CD4-positive, alpha-beta memory T cell (primary cell): ENCODE results near the gene ST8SIA5. TPM values are rescaled to one million over a fixed set of nuclear protein-coding genes. Genes with fewer than 3 reads are reported as not detected.

Experiments
- CTCF ChIA-PET: fragments of 350-600 bp; sonication (Branson Sonifier 250); formaldehyde crosslinking; loops from one replicate; lab custom pipeline; 2021; ENCODE audit warnings: inconsistent platforms; ENCODE audit not compliant: partially characterized antibody; lab: Charles Lee
- POLR2A ChIA-PET: fragments of 350-600 bp; sonication (Branson Sonifier 250); formaldehyde crosslinking; loops from one replicate; lab custom pipeline; 2021; ENCODE audit not compliant: partially characterized antibody; lab: Charles Lee
- DNase-seq, 5 donors: peaks; one replicate each; pipeline versions ENCODE4 v3.0.0 to v3.0.0-alpha.2; 2020 to 2022; ENCODE audit warnings: mixed read lengths in 1 of 5
- H3K27ac ChIP-seq: one replicate; pipeline ENCODE4 v1.7.0; 2013; ENCODE audit warnings: low read depth, low read length
- H3K27me3 ChIP-seq: 2 replicates; pipeline ENCODE4 v1.7.0; 2013; ENCODE audit warnings: mild to moderate bottlenecking, low read length, moderate library complexity; ENCODE audit not compliant: insufficient read depth
- H3K36me3 ChIP-seq: 2 replicates; pipeline ENCODE4 v1.7.0; 2013; ENCODE audit warnings: mild to moderate bottlenecking, low read length, moderate library complexity; ENCODE audit not compliant: insufficient read depth
- H3K4me1 ChIP-seq: 2 replicates; pipeline ENCODE4 v1.7.0; 2013; ENCODE audit warnings: mild to moderate bottlenecking, low read length, moderate library complexity; ENCODE audit not compliant: insufficient read depth
- H3K4me3 ChIP-seq, 2 donors: one replicate each; pipeline ENCODE4 v1.7.0; 2013; ENCODE audit warnings: low read length in 2 of 2, mild to moderate bottlenecking in 1 of 2
- H3K9me3 ChIP-seq, 2 donors: one replicate each; pipeline ENCODE4 v1.7.0; 2013; ENCODE audit warnings: low read length in 2 of 2, control low read depth in 1 of 2; ENCODE audit not compliant: control insufficient read depth in 1 of 2
- H3K27ac Mint-ChIP-seq, 7 donors: one replicate each; pipeline ENCODE4 v1.8.0; 2020 to 2021; ENCODE audit warnings: mixed read lengths in 7 of 7, mild to moderate bottlenecking in 6 of 7, inconsistent platforms in 3 of 7, moderate library complexity in 3 of 7
- H3K27me3 Mint-ChIP-seq, 2 donors: one replicate each; pipeline ENCODE4 v1.8.0; 2020 to 2021; ENCODE audit warnings: mixed read lengths in 2 of 2
- H3K36me3 Mint-ChIP-seq, 2 donors: one replicate each; pipeline ENCODE4 v1.8.0; 2020 to 2021; ENCODE audit warnings: mixed read lengths in 2 of 2, inconsistent platforms in 1 of 2, mild to moderate bottlenecking in 1 of 2
- H3K4me1 Mint-ChIP-seq, 4 donors: one replicate each; pipeline ENCODE4 v1.8.0; 2020 to 2021; ENCODE audit warnings: mixed read lengths in 4 of 4, mild to moderate bottlenecking in 1 of 4
- H3K4me3 Mint-ChIP-seq, 8 donors: one replicate each; pipeline ENCODE4 v1.8.0; 2020 to 2021; ENCODE audit warnings: mixed read lengths in 8 of 8, mild to moderate bottlenecking in 7 of 8, moderate library complexity in 6 of 8, inconsistent platforms in 3 of 8
- H3K9me3 Mint-ChIP-seq, 8 donors: one replicate each; pipeline ENCODE4 v1.8.0; 2020 to 2021; ENCODE audit warnings: mixed read lengths in 8 of 8, mild to moderate bottlenecking in 5 of 8, inconsistent platforms in 3 of 8, moderate library complexity in 1 of 8
- intact Hi-C: fragments of 100-400 bp; cut with micrococcal nuclease; formaldehyde crosslinking; loops from one replicate; pipeline ENCODE4 v1.15.1; 2023
- polyA plus RNA-seq, 2 donors: library from polyadenylated mRNA; unstranded; fragments of 300-500 nt; fragmentation: Illumina TruSeq; gene quantifications; one replicate each; pipeline ENCODE4 v1.2.3, GENCODE V29; 2021
- total RNA-seq, 2 experiments: library from RNA; stranded (reverse); gene quantifications; one replicate each; pipeline ENCODE4 v1.2.3, GENCODE V29; 2021

The ST8SIA5 gene
- total and polyA plus RNA-seq, 4 experiments from 2014 or later: not detected

- Mint-ChIP-seq H3K36me3 (no peaks in the 10 kb centered on the region), H3K27ac (no peak overlapping the region), H3K4me1 (no peaks in the 10 kb centered on the region), H3K4me3 (no peak overlapping the region), H3K27me3 (peaks cover 4 to 12% of the 10 kb centered on the region in 2 donors), H3K9me3 (peaks cover 0 to 25% (median 13%) of the 10 kb centered on the region in 8 donors)
- ChIA-PET POLR2A (no interaction called here), CTCF (no interaction called here)
- intact Hi-C loops: no loop called here
- Histone ChIP-seq H3K36me3 (no peaks in the 10 kb centered on the region), H3K27me3 (no peaks in the 10 kb centered on the region), H3K9me3 (no peaks in the 10 kb centered on the region), H3K4me3 (no peak overlapping the region), H3K27ac (no peak overlapping the region), H3K4me1 (no peaks in the 10 kb centered on the region)
- no peak for DNase-seq
Measured at GRCh38 chr18:46731316-46731715, 25.5 kb downstream of the ST8SIA5 start.

- Histone ChIP-seq H3K9me3 (no peaks in the 10 kb centered on the region), H3K27me3 (no peaks in the 10 kb centered on the region), H3K4me1 (no peaks in the 10 kb centered on the region), H3K4me3 (no peak overlapping the region), H3K27ac (no peak overlapping the region), H3K36me3 (no peaks in the 10 kb centered on the region)
- Mint-ChIP-seq H3K4me1 (no peaks in the 10 kb centered on the region), H3K27ac (no peak overlapping the region), H3K36me3 (no peaks in the 10 kb centered on the region), H3K4me3 (no peak overlapping the region), H3K27me3 (peaks cover 1 to 11% of the 10 kb centered on the region in 2 donors), H3K9me3 (peaks cover 0 to 25% (median 13%) of the 10 kb centered on the region in 8 donors)
- DNase-seq: no peak
- POLR2A ChIA-PET: no interaction called here
- intact Hi-C loops: no loop called here
- CTCF ChIA-PET: no interaction called here
Measured at GRCh38 chr18:46728219-46728930, 28.5 kb downstream of the ST8SIA5 start.

- peaks cover 0 to 11% of the 10 kb centered on the region in 2 donors for H3K27me3 Mint-ChIP-seq
Measured at GRCh38 chr18:46727177-46727576, 29.7 kb downstream of the ST8SIA5 start.

GRCh38 chr18:46725310-46725709, 31.5 kb downstream of the ST8SIA5 start:
- Histone ChIP-seq H3K27ac (no peak overlapping the region), H3K27me3 (no peaks in the 10 kb centered on the region), H3K4me3 (no peak overlapping the region), H3K4me1 (no peaks in the 10 kb centered on the region), H3K36me3 (no peaks in the 10 kb centered on the region), H3K9me3 (no peaks in the 10 kb centered on the region)
- ChIA-PET CTCF (interaction anchor here (0.6 kb wide), 1 partner anchor 35 kb away, joined by 3 read pairs; no protein-coding TSS in a partner anchor), POLR2A (no interaction called here)
- no peak for DNase-seq
- Mint-ChIP-seq H3K27ac (no peak overlapping the region), H3K4me3 (no peak overlapping the region), H3K27me3 (peaks cover 0 to 10% of the 10 kb centered on the region in 2 donors), H3K4me1 (no peaks in the 10 kb centered on the region), H3K36me3 (no peaks in the 10 kb centered on the region), H3K9me3 (peaks cover 0 to 16% (median 9%) of the 10 kb centered on the region in 8 donors)
- intact Hi-C loops: no loop called here

More at GRCh38 chr18:46727177-46727576, 29.7 kb downstream of the ST8SIA5 start:
- intact Hi-C loops: no loop called here
- peaks cover 0 to 25% (median 13%) of the 10 kb centered on the region in 8 donors for H3K9me3 Mint-ChIP-seq
- H3K4me1 Mint-ChIP-seq: no peaks in the 10 kb centered on the region
- ChIA-PET POLR2A (no interaction called here), CTCF (no interaction called here)
- H3K36me3 ChIP-seq: no peaks in the 10 kb centered on the region
- H3K27ac ChIP-seq: no peak overlapping the region
- no peaks in the 10 kb centered on the region for H3K36me3 Mint-ChIP-seq
- DNase-seq: no peak
- no peaks in the 10 kb centered on the region for H3K4me1 ChIP-seq
- H3K4me3 ChIP-seq: no peak overlapping the region
- H3K9me3 ChIP-seq: no peaks in the 10 kb centered on the region
- H3K4me3 Mint-ChIP-seq: no peak overlapping the region
- no peak overlapping the region for H3K27ac Mint-ChIP-seq
- H3K27me3 ChIP-seq: no peaks in the 10 kb centered on the region

- Histone ChIP-seq H3K4me3 (no peak overlapping the region), H3K27me3 (no peaks in the 10 kb centered on the region), H3K4me1 (no peaks in the 10 kb centered on the region), H3K9me3 (no peaks in the 10 kb centered on the region), H3K36me3 (no peaks in the 10 kb centered on the region), H3K27ac (no peak overlapping the region)
- Mint-ChIP-seq H3K4me3 (no peak overlapping the region), H3K4me1 (no peaks in the 10 kb centered on the region), H3K27me3 (peaks cover 0 to 7% of the 10 kb centered on the region in 2 donors), H3K9me3 (peaks cover 0 to 3% (median 0%) of the 10 kb centered on the region in 8 donors), H3K36me3 (no peaks in the 10 kb centered on the region), H3K27ac (no peak overlapping the region)
- POLR2A ChIA-PET: no interaction called here
- CTCF ChIA-PET: no interaction called here
- no peak for DNase-seq
- intact Hi-C loops: no loop called here
Measured at GRCh38 chr18:46723856-46724415, 32.9 kb downstream of the ST8SIA5 start.

GRCh38 chr18:46722051-46722450, 34.8 kb downstream of the ST8SIA5 start:
- H3K27me3 ChIP-seq: no peaks in the 10 kb centered on the region
- no peak for DNase-seq
- no peak overlapping the region for H3K4me3 ChIP-seq
- Mint-ChIP-seq H3K4me3 (no peak overlapping the region), H3K9me3 (no peaks in the 10 kb centered on the region), H3K4me1 (no peaks in the 10 kb centered on the region), H3K36me3 (no peaks in the 10 kb centered on the region), H3K27ac (no peak overlapping the region), H3K27me3 (peaks cover 2 to 12% of the 10 kb centered on the region in 2 donors)
- H3K9me3 ChIP-seq: no peaks in the 10 kb centered on the region
- H3K36me3 ChIP-seq: no peaks in the 10 kb centered on the region
- ChIA-PET CTCF (no interaction called here), POLR2A (no interaction called here)
- H3K27ac ChIP-seq: no peak overlapping the region
- H3K4me1 ChIP-seq: no peaks in the 10 kb centered on the region
- intact Hi-C loops: no loop called here

GRCh38 chr18:46721331-46721730, 35.5 kb downstream of the ST8SIA5 start:
- CTCF ChIA-PET: no interaction called here
- Histone ChIP-seq H3K27me3 (no peaks in the 10 kb centered on the region), H3K36me3 (no peaks in the 10 kb centered on the region), H3K4me3 (no peak overlapping the region), H3K9me3 (no peaks in the 10 kb centered on the region), H3K4me1 (no peaks in the 10 kb centered on the region), H3K27ac (no peak overlapping the region)
- Mint-ChIP-seq H3K27me3 (peaks cover 2 to 12% of the 10 kb centered on the region in 2 donors), H3K27ac (no peak overlapping the region), H3K36me3 (no peaks in the 10 kb centered on the region), H3K4me1 (no peaks in the 10 kb centered on the region), H3K9me3 (no peaks in the 10 kb centered on the region), H3K4me3 (no peak overlapping the region)
- POLR2A ChIA-PET: no interaction called here
- intact Hi-C loops: no loop called here
- DNase-seq: no peak
